Fibroblast of peridontal ligament (primary cell): ENCODE data around the gene ATP2B2.
"Not testable (repeated sequence)": the region's sequence is repeated elsewhere in the genome, so short reads cannot be mapped to it uniquely, and the experiment has no call there.

Experiments
- DNase-seq: peaks from one replicate; pipeline ENCODE4 v3.0.0-alpha.2; 2010; ENCODE audit errors: extremely low read depth

ATP2B2 gene

DNA sequence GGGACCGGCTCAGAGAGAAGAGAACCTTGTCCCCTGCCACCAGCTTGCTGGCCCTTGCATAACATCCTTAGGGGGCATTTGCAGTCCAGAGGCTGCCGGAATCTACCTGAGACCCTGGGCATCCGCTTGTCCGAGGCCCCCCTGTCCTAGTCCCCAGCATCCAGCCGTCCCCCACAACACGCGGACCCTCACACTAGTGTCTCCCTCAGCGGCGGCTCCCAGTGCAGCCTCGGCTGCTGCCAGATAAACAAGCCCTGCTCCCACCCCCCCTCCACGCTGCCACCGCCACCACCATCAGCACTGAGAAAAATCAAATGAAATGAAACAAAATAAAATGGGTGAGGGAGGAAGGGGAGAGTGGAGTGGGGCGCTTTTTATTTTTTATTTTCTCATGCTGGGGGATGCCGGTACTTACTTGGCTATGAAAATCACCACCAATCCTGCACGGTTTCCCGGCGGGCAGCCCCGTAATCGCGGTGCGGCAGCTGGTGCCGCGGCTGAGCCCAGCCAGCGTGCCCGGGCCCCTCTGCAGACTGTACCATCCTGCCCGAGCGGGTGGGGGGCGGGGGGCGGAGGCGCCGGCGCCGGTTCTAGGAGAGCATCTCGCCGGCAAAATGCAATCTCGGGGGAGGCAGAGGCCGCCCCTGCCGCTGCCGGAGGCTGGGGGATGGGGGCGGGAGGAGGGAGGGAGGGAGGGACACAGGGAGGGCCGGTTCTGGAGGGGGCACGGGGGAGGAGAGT is at the start of gene ATP2B2:
ATP2B2 (minus strand) TSS at position 537 of the 741 bp plus-strand sequence. CDS start 56,043 bp downstream, outside the sequence.
- no peak for DNase-seq

DNA sequence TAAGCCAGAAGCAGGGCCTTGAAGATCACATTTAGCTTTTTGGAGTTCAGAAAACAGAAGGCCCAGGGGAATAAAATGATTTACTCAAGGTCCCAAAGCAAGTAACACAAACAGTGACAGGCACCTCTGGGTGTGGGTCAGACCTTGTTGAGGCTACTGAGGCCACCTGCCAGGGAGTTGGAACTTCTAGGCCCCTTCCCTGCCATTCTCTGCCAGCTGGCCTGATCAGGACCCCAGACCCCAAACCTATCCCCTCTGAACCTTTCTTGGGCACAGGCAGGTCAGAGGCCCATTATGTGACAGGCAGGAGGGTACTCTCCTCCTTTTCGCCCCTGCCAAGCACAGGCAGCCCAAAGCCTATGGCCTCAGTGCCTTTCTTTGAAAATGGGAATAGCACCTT is 49.4 kb upstream of the ATP2B2 start:
- DNase-seq = no peak

DNA sequence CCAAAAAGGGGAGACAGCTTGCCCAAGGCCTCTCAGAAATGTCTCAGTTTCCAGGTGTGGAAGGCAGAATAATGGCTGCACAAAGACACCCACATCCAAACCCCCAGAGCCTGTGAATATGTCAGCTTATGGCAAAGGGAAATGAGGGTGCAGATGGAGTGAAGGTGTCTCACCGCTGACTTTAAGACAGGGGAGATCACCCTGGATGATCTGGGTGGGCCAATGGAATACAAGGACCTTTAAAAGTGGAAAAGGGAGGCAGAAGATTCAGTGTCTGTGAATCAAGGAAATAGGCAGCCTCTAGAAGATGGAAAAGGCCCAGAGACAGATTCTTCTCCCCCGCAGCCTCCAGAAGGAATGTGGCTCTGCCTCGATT is 48.8 kb upstream of the ATP2B2 start:
- no peak for DNase-seq

DNA sequence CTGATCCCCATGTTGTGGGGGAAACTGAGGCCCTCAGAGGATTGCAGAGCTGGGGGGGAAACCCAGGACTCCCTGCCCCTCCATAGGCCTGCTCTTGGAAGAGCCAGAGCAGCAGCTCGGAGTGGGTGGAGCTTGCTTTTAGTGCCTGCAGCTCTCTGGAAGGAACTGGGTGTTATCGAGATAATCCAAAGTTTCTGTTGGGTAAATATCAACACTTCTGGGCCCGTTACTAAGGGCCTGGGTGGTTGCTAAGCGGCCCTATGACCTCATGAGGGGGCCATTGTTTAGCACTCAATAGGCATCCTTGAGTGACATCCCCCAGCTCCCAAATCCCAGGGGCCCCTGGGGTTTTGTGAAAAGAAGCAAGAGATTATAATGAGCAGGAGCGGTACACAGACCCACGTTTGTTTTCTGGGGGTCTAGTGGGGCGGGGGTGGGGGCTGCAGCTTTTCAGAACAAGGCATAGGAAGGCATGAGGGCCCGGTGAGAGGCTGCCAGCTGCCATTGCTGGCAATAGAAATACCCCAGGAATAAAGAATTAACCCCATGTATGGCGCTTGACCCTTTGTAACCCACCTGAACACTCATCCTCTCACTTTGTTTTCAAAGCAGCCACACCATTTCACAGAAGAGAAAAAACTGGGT is 48.3 kb upstream of the ATP2B2 start:
- DNase-seq = no peak

DNA sequence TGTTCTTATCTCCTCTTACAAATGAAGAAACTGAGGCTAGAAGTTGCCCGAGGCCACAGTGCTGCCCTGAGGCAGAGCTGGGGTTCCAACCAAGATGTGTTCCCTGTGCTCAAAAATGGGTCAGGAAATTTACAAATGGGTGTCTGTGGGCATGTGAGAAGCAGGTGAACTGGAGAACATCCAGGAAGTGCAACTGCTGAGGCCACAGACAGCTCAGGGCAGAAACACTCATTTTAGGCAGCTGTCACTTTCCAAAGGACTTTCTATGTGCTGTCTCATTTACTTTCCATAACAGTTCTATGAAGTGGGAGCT is 47.2 kb upstream of the ATP2B2 start:
- no peak for DNase-seq

DNA sequence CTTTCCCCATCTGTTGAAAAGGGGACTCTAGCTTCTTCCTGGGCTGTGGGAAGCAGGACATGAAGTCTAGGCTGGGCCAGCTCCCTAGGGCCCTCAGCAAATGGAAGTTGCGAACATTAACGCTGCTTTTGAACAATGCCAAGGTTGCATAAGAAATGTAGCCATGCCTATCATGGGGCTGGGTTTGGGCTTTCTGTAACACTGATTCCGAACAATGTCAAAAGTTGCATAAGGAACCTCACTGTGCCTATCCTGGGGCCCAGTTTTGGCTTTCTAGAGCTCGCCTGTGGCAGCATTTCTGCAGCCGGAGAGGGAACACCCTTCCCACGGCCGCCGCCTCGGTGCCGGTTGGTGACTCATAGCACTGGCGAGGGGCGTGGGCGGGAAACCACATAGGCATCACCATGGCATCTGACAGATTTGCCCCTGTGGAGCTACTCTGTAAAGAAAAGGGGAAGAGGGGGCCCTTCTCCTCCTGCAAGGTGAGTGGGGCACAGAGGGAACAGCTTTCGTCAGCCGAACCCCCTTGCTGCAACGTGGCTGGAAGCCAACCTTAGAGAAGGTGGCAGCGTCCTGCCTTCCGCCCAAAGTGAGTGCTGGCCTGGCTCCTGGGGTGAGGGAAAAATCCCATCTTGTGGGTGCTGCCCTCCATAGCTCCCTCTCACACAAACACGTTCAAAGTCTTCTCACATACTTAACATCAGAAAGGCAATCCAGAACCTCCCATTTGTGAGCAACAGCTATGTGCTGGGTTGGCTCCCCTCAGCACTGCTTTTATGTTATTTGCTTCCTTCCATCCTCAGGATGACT is 46.6 kb upstream of the ATP2B2 start:
- DNase-seq = peak; percentile 47

DNA sequence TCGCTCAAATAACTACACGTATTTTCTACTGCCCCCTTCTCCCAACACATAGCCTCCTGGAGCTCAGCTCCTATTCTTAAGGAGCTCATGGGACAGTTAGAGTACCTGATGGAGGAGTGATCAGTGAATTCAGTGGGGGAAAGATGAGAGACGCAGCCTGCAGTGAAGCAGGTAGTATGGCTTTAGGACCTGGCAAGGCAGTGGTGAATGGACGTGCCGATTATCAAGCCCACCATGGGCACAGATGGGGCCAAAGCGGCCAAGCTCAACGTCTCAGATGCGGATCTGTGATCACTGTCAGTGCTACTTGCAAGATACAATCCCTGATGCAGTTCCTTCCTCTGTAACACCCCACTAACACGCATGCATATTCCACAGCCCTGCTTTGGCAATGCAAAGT is 45.8 kb upstream of the ATP2B2 start:
- no peak for DNase-seq

DNA sequence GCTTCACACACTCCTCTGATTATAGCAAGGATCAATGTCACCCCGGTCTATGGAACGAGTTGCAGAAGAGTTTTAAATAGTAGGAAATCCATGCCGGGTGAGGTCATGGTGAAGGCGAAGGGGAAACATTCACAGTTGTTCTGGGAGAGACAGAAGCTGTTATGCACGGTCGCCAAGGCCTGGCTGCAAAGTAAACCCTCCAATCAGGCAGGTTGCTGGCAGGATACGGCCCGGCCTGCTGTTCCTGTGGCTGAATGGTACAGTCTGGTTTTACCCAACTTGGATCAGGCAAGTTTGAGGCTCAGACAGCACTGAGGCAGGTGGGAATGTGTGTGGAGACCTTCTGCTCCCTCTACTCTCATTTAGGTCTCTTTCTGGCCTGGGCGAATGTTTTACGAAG is 45.3 kb upstream of the ATP2B2 start:
- no peak for DNase-seq

DNA sequence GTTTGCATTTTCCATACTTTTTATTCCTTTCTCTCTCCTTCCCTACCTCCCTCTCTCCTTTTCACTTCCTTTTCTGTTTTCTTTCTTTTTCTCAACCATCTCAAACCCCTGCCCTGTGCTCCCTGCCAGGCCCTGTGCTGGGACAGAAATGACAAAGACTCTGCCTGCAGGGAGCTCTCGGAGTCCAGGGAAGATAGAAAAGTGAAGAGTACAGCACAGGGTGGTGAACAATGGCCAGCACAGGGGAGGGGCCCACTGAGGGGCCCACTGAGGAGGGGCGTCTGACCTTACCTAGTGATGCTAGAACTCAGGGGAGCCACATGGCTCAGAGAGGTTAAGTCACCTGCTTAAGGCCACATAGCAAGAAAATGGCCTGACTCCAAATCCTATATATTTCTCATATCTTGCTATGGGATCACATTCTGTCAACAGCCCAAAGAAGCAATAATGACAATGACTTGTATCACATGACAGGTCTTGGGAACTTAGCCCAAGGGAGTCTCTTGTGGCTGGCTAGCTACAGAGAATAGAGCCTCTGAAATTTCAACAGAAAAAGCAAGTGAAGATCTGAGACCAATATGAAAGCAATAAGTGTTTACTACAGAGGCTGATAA is 44.3 kb upstream of the ATP2B2 start:
- no peak for DNase-seq

DNA sequence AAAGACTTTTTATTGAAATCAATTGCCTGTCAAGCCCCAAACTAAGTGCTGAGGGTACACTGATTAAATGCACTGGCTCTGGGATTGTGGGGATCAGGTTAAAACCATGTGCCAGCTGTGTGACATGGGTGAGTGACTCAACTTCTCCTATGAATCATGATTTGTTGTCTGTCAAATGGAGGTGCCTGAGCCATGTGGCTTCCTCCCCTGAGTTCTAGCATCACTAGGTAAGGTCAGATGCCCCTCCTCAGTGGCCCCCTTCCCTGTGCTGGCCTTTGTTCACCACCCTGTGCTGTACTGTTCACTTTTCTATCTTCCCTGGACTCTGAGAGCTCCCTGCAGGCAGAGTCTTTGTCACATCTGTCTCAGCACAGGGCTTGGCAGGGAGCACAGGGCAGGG is 43.6 kb upstream of the ATP2B2 start:
- no peak for DNase-seq

DNA sequence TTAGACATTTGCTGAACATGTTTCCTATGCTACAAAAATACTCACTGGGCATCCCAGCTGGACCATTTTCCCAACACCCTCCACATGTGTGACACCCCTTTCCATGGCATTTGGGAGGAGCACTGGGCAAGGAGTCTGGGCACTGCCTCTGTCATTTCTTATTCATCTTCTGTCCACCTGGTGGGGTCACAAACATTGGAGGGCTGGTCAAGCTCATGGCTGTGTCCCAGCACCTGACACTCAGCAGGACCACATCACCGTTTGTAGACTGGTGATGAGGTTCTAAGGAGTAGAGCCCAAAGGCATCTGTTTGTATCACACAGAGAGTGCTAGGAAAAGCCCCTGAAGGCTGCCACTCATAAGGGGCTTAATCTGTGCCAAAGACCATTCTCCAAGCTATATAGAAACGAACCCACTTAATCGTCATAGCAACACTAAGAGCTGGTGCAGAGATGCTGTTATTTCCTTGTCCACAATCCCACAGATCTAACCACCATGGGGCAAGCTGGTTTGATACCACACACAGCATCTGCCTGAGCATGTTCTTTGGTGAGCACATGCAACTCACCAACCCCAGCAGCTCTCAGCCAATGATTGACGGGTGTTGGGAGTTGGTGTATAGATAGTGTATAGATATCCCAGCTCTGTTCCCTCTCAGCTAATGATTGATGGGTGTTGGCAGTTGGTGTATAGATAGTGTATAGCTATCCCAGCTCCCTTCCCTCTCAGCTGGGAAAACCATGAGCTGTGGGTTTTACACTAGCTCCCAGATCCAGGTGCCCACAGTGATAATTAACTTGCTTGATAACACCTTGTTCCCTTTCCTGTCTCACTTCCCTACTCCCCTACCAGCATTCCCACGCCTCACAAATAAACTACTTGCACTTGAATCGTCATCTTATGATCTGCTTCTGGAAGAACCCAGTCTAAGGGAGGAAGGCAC is 42.7 kb upstream of the ATP2B2 start:
- no peak for DNase-seq

DNA sequence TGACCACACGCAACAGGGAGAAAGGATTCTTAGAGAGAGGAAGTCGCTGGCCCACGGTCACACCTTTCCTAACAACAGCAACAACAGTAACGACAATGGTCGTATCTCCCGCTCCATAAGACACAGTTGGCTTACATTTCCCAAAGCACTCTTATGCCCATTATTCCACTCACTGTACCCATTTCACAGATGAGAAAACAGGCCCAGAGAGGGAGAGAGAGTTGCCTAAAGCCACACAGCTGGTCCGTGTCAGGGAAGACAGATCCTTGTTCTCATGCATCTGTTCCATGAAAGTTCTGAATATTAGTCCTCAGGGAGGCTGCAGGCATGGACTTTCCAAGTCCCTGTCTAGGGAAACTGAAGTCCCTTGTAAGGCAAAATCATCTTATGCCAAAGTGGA is 42.0 kb upstream of the ATP2B2 start:
- DNase-seq = no peak

DNA sequence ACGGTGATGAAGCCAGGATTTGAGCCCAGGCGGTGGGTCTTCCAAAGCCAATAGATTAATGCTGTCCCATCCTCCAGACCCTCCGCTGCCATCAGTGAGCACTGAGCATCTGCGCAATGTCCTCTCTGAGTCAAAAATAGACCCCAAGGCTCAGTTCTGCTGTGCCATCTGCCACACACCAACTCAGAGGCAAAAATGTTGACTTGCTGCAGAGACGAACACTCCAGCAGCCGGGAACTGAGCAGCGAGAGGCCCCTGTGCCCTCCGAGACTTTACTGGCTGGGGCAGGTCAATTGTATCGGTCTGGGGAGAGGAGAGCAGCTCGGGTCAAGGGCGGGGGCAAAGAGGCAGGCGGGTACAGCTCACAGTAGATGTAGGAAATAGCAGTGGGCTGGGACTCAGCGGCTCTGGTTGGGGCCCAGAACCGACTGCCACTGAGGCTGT is 41.5 kb upstream of the ATP2B2 start:
- no peak for DNase-seq

DNA sequence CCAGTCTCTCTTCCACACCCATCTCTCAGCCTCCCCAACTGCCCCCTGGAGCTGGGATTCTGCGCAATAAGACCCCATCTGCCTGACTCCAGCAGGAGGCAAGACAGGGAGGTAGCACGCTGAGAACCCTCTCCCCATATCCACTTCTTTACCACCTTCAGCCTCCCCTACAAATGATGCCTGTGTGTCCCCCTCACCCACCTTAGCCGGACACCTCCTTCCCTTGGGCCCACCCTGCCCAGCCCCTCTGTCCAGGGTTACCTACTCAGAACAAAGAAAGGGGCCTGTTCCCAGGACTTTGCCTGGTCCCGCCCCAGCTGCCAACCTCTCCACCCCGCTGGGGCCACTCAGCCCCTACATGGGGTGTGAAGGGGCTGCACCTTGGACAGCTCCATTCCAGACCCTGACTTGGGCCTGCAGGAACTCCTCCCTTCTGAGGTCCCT is 40.8 kb upstream of the ATP2B2 start:
- DNase-seq = no peak

DNA sequence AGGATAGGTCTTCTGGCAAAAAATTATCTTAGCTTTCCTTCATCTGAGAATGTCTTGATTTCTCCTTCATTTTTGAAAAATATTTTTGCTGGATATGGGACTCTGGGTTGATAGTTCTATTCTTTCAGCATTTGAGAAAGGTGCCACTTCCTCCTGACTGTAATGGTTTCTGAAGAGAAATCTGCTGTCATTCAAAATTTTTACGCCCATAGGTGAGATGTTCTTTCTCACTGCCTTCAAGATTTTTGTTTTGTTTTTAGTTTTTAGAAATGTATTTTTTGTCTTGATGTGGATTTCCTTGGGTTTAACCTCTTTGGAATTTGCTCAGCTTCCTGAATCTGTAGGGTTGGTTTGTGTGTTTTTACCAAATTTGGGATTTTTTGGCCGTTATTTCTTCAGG is 37.1 kb upstream of the ATP2B2 start:
- DNase-seq = no peak

DNA sequence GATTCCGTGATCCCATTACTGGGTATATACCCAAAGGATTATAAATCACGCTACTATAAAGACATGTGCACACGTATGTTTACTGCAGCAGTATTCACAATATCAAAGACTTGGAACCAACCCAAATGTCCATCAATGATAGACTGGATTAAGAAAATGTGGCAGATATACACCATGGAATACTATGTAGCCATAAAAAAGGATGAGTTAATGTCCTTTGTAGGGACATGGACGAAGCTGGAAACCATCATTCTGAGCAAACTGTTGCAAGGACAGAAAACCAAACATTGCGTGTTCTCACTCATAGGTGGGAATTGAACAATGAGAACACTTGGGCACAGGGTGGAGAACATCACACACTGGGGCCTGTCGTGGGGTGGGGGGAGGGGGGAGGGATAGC is 35.0 kb upstream of the ATP2B2 start:
- not testable (repeated sequence) for DNase-seq

DNA sequence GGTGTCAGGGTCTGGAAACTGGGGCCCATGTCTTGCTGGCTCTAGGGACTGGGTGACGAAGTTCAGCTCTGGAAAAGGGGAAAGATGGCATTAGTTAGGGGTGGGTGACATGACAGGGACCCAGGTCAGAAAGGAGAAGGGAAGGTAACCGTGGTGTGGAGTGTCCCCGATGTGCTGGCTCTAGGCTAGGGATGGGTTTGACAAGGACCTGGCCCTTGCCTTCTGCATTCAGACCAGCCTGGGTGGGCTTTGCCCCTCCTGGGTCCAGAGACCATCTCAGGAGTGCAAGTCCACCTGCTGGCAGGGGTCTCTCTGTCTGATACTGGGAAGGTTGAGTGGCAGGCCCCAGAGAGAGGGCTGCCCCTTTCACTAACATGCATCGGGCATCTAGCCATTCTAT is 28.7 kb upstream of the ATP2B2 start:
- no peak for DNase-seq

DNA sequence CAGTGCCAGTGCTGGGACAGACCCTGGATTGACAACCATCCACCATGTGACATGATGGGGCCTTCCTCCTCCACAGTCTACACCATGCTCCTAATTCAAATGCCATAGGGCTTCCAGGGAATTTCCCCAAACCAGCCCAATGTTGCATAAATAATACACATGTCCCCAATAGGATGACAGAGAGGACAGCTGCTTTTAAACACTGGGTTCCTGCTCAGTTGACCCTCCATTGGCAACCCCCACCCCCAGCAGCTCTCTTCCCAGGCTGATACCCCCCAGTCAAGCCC is 28.3 kb upstream of the ATP2B2 start:
- DNase-seq = no peak

DNA sequence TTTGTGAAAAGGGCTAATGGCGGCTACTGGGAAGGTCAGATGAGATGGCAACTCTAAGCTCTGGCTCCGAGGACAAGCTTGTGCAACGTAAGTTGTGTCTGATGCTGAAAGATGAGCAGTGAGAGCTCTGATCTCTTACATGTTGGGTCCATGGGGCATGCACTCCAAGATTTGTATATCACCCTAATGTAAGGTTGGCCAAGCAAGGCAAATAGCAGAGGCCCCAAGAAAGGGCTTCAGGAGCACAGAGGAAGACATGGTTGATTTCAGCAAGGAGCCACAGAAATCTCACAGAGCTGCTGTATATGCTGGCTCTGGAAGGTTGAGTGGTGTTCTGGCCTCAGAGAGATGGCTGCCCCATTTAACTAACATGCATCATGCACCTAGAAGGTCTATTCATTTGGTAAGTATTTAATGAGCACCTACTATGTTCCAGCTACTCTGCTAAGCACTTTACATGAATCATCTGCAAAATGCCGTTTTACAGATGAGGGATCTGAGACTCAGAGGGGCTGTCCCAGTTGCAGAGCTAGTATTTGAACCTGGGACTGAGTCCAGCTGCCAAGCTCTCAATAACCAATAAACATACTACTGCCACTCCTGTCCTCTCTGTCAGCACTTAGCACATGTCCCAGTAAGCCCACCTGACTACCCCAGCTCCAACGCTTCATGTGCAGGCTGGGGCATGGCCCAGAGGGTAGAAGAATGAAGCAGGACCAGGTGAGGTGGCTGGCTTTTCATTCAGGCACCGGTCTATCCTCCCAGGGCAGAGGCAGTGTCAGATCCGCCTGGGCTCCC is 27.8 kb upstream of the ATP2B2 start:
- no peak for DNase-seq

DNA sequence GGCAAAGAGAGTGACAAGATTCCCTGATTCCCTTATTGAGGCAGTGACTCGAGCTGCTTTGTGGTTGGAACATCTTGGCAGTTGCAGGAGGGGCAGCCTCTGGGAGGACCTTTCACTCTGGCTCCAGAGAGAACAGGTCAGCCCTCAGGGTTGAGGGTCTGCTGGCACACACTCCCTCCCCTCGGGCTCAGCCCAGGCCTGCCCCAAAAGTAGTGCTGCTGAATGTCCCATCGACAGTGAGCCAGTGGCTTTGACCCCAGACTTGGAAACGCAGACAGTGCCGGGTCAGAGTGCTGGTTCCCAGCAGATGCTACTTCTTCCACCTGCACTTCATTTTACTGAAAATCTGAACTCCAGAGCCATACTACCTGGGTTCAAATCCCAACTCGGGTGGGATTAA is 25.6 kb upstream of the ATP2B2 start:
- DNase-seq = no peak

DNA sequence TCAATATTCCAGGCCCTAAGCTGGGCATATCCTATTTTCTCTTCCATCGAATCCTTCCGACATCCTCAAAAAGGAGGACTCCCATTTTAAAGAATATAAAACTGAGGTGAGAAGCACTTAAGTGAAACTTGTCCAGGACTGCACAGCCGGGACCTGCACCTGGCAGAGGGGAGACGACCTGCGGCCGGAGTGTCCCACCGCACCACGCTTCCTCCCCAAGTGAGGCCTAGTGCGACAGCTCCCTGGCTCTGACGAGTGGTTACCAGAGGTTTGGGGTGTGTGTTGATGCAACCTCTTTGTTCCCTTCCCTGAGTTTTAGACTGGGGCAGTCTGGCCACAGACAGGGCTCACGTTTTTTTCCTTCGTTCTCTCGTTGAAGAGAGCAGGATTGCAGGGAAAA is 24.9 kb upstream of the ATP2B2 start:
- DNase-seq = no peak
